ENCODE data around the gene GNG12.

The GNG12 gene

GRCh38 chr1:67748630-67749029, 84.6 kb downstream of the GNG12 start:
- no peaks in the 10 kb centered on the region for H3K9me3 Mint-ChIP-seq
- no peaks in the 10 kb centered on the region for H3K36me3 Mint-ChIP-seq
- peaks cover 14% of the 10 kb centered on the region for H3K4me1 Mint-ChIP-seq
- no peak for ATAC-seq
- H3K27ac Mint-ChIP-seq, result no peak overlapping the region
- H3K4me3 Mint-ChIP-seq, result no peak overlapping the region
- DNase-seq (ENCODE audit: low spot score in 2 of 2), result no peak

- no peaks in the 10 kb centered on the region for H3K9me3 Mint-ChIP-seq
- H3K4me1 Mint-ChIP-seq, result peaks cover 14% of the 10 kb centered on the region
- no peak for ATAC-seq
- H3K27ac Mint-ChIP-seq, result no peak overlapping the region
- no peaks in the 10 kb centered on the region for H3K36me3 Mint-ChIP-seq
- no peak for DNase-seq (ENCODE audit: low spot score in 2 of 2)
- no peak overlapping the region for H3K4me3 Mint-ChIP-seq
These were observed 85.4 kb downstream of the GNG12 start for GRCh38 chr1:67747671-67748546.

GRCh38 chr1:67745875-67746698, 87.2 kb downstream of the GNG12 start:
- H3K4me1 Mint-ChIP-seq, result peaks cover 14% of the 10 kb centered on the region
- H3K4me3 Mint-ChIP-seq, result no peak overlapping the region
- H3K27ac Mint-ChIP-seq, result no peak overlapping the region
- H3K36me3 Mint-ChIP-seq, result no peaks in the 10 kb centered on the region
- ATAC-seq (no peak), DNase-seq (ENCODE audit: low spot score in 2 of 2) (no peak)
- no peaks in the 10 kb centered on the region for H3K9me3 Mint-ChIP-seq

GRCh38 chr1:67743072-67743725, 90.1 kb downstream of the GNG12 start:
- Mint-ChIP-seq H3K9me3 (no peaks in the 10 kb centered on the region), H3K36me3 (no peaks in the 10 kb centered on the region), H3K4me1 (no peaks in the 10 kb centered on the region), H3K4me3 (no peak overlapping the region), H3K27ac (no peak overlapping the region)
- ATAC-seq, result no peak
- no peak for DNase-seq (ENCODE audit: low spot score in 2 of 2)

- Mint-ChIP-seq H3K4me1 (peaks cover under 1% of the 10 kb centered on the region), H3K36me3 (no peaks in the 10 kb centered on the region), H3K27ac (no peak overlapping the region)
These were observed 91.5 kb downstream of the GNG12 start for GRCh38 chr1:67741736-67742135.

GRCh38 chr1:67741121-67741520, 92.1 kb downstream of the GNG12 start:
- no peak overlapping the region for H3K27ac Mint-ChIP-seq
- H3K9me3 Mint-ChIP-seq, result no peaks in the 10 kb centered on the region
- H3K4me1 Mint-ChIP-seq, result peaks cover 6% of the 10 kb centered on the region
- DNase-seq (ENCODE audit: low spot score in 2 of 2), result no peak
- no peak for ATAC-seq
- no peaks in the 10 kb centered on the region for H3K36me3 Mint-ChIP-seq
- no peak overlapping the region for H3K4me3 Mint-ChIP-seq

More at GRCh38 chr1:67741736-67742135, 91.5 kb downstream of the GNG12 start:
- Mint-ChIP-seq H3K9me3 (no peaks in the 10 kb centered on the region), H3K4me3 (no peak overlapping the region)
- no peak for ATAC-seq
- no peak for DNase-seq (ENCODE audit: low spot score in 2 of 2)

- DNase-seq (ENCODE audit: low spot score in 2 of 2) (no peak), ATAC-seq (no peak)
- no peaks in the 10 kb centered on the region for H3K9me3 Mint-ChIP-seq
- H3K36me3 Mint-ChIP-seq, result no peaks in the 10 kb centered on the region
- peaks cover 12% of the 10 kb centered on the region for H3K4me1 Mint-ChIP-seq
- no peak overlapping the region for H3K4me3 Mint-ChIP-seq
- H3K27ac Mint-ChIP-seq, result no peak overlapping the region
These were observed 92.7 kb downstream of the GNG12 start for GRCh38 chr1:67740543-67740942.

GRCh38 chr1:67739361-67739760, 93.9 kb downstream of the GNG12 start:
- H3K9me3 Mint-ChIP-seq, result no peaks in the 10 kb centered on the region
- peaks cover 13% of the 10 kb centered on the region for H3K4me1 Mint-ChIP-seq
- ATAC-seq (no peak), DNase-seq (ENCODE audit: low spot score in 2 of 2) (no peak)
- H3K4me3 Mint-ChIP-seq, result no peak overlapping the region
- H3K27ac Mint-ChIP-seq, result no peak overlapping the region
- H3K36me3 Mint-ChIP-seq, result no peaks in the 10 kb centered on the region

GRCh38 chr1:67738401-67738800, 94.9 kb downstream of the GNG12 start:
- ATAC-seq (no peak), DNase-seq (ENCODE audit: low spot score in 2 of 2) (no peak)
- H3K27ac Mint-ChIP-seq, result no peak overlapping the region
- H3K4me1 Mint-ChIP-seq, result peaks cover 13% of the 10 kb centered on the region
- no peak overlapping the region for H3K4me3 Mint-ChIP-seq
- no peaks in the 10 kb centered on the region for H3K9me3 Mint-ChIP-seq
- no peaks in the 10 kb centered on the region for H3K36me3 Mint-ChIP-seq

- ATAC-seq (no peak), DNase-seq (ENCODE audit: low spot score in 2 of 2) (no peak)
- no peak overlapping the region for H3K27ac Mint-ChIP-seq
- H3K4me3 Mint-ChIP-seq, result no peak overlapping the region
- no peaks in the 10 kb centered on the region for H3K9me3 Mint-ChIP-seq
- no peaks in the 10 kb centered on the region for H3K36me3 Mint-ChIP-seq
- peaks cover 13% of the 10 kb centered on the region for H3K4me1 Mint-ChIP-seq
These were observed 95.4 kb downstream of the GNG12 start for GRCh38 chr1:67737875-67738274.

- Mint-ChIP-seq H3K36me3 (no peaks in the 10 kb centered on the region), H3K9me3 (no peaks in the 10 kb centered on the region), H3K27ac (no peak overlapping the region), H3K4me1 (peaks cover 13% of the 10 kb centered on the region), H3K4me3 (no peak overlapping the region)
- ATAC-seq, result no peak
- no peak for DNase-seq (ENCODE audit: low spot score in 2 of 2)
These were observed 96.5 kb downstream of the GNG12 start for GRCh38 chr1:67736750-67737149.

GRCh38 chr1:67735806-67736627, 97.2 kb downstream of the GNG12 start:
- Mint-ChIP-seq H3K27ac (peak overlapping the region; percentile 90), H3K4me3 (peak overlapping the region; percentile 70), H3K36me3 (no peaks in the 10 kb centered on the region), H3K4me1 (peaks cover 13% of the 10 kb centered on the region), H3K9me3 (no peaks in the 10 kb centered on the region)
- DNase-seq (ENCODE audit: low spot score in 2 of 2), result peak in 1 of 2 donors; percentile 60
- ATAC-seq, result peak; percentile 99

- Mint-ChIP-seq H3K36me3 (no peaks in the 10 kb centered on the region), H3K4me1 (peaks cover 13% of the 10 kb centered on the region), H3K9me3 (no peaks in the 10 kb centered on the region), H3K4me3 (no peak overlapping the region), H3K27ac (no peak overlapping the region)
- DNase-seq (ENCODE audit: low spot score in 2 of 2) (no peak), ATAC-seq (no peak)
These were observed 98.1 kb downstream of the GNG12 start for GRCh38 chr1:67735206-67735605.

- Mint-ChIP-seq H3K4me3 (no peak overlapping the region), H3K9me3 (no peaks in the 10 kb centered on the region), H3K4me1 (peaks cover 20% of the 10 kb centered on the region), H3K27ac (no peak overlapping the region), H3K36me3 (no peaks in the 10 kb centered on the region)
- DNase-seq (ENCODE audit: low spot score in 2 of 2) (no peak), ATAC-seq (no peak)
These were observed 99.0 kb downstream of the GNG12 start for GRCh38 chr1:67734323-67734690.

Data from stimulated activated effector memory CD8-positive, alpha-beta T cell treated with anti-CD3 and anti-CD28 coated beads, Interleukin-12 subunit alpha, Interleukin-12 subunit beta, amount 100 ng/mL, for 72 hours (primary cell).